Cardiac muscle cell (in vitro differentiated cells and primary cell): Measurements from ENCODE around the gene CD55. TPM values are rescaled to one million over a fixed set of nuclear protein-coding genes. Genes with fewer than 3 reads are reported as not detected.

Source experiments
- DNase-seq, 2 donors: peaks; one replicate each; pipeline versions ENCODE4 v3.0.0 to v3.0.0-alpha.2; 2010 to 2017; ENCODE audit warnings: low read depth in 1 of 2, low spot score in 1 of 2
- H3K27ac ChIP-seq: fragments of 200-600 bp; sonication (generic); 2 replicates; pipeline ENCODE4 v1.5.1; 2016
- H3K27me3 ChIP-seq: fragments of 200-600 bp; sonication (generic); 2 replicates; pipeline ENCODE4 v1.6.0; 2016; ENCODE audit warnings: control low read depth
- H3K36me3 ChIP-seq: fragments of 200-600 bp; sonication (generic); 2 replicates; pipeline ENCODE4 v1.5.1; 2016; ENCODE audit warnings: control low read depth
- H3K4me1 ChIP-seq: fragments of 200-600 bp; sonication (generic); 2 replicates; pipeline ENCODE4 v1.8.1; 2017; ENCODE audit warnings: low read depth, mild to moderate bottlenecking, mixed run types
- H3K4me3 ChIP-seq: fragments of 200-600 bp; sonication (generic); 2 replicates; pipeline ENCODE4 v1.5.1; 2016; ENCODE audit warnings: mild to moderate bottlenecking
- H3K9me3 ChIP-seq: fragments of 200-600 bp; sonication (generic); 2 replicates; pipeline ENCODE4 v1.5.1; 2017; ENCODE audit warnings: low read depth, mild to moderate bottlenecking, control low read depth
- polyA plus RNA-seq: library from polyadenylated mRNA; unstranded; fragments of >200 nt; fragmentation: Nextera tagmentation; extraction: Ambion mirVana; gene quantifications from 2 replicates; pipeline ENCODE4 v1.2.1, GENCODE V29; 2016
- total RNA-seq: library from RNA; depleted of rRNA; stranded (reverse); fragments of >200 nt; gene quantifications from 2 replicates; pipeline ENCODE4 v1.2.3, GENCODE V29; 2016
- TF ChIP-seq, protein P1 (sequence below): IDR thresholded peaks from 2 replicates; pipeline ENCODE4 v1.5.1; 2012; ENCODE audit warnings: low read depth, mild to moderate bottlenecking, low read length

CD55 gene
- total and polyA plus RNA-seq, 2 experiments from 2014 or later: 19.4 to 20.3 TPM

- H3K4me1 ChIP-seq: no peaks in the 10 kb centered on the region
- H3K4me3 ChIP-seq: no peak overlapping the region
- no peaks in the 10 kb centered on the region for H3K9me3 ChIP-seq
- TF ChIP-seq, protein P1, sequence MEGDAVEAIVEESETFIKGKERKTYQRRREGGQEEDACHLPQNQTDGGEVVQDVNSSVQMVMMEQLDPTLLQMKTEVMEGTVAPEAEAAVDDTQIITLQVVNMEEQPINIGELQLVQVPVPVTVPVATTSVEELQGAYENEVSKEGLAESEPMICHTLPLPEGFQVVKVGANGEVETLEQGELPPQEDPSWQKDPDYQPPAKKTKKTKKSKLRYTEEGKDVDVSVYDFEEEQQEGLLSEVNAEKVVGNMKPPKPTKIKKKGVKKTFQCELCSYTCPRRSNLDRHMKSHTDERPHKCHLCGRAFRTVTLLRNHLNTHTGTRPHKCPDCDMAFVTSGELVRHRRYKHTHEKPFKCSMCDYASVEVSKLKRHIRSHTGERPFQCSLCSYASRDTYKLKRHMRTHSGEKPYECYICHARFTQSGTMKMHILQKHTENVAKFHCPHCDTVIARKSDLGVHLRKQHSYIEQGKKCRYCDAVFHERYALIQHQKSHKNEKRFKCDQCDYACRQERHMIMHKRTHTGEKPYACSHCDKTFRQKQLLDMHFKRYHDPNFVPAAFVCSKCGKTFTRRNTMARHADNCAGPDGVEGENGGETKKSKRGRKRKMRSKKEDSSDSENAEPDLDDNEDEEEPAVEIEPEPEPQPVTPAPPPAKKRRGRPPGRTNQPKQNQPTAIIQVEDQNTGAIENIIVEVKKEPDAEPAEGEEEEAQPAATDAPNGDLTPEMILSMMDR: no peak
- DNase-seq: peak in 1 of 2 donors; percentile 77
- H3K27ac ChIP-seq: no peak overlapping the region
- H3K27me3 ChIP-seq: no peaks in the 10 kb centered on the region
- H3K36me3 ChIP-seq: no peaks in the 10 kb centered on the region
Measured at GRCh38 chr1:207393610-207394009, 72.1 kb downstream of the CD55 start.

DNA sequence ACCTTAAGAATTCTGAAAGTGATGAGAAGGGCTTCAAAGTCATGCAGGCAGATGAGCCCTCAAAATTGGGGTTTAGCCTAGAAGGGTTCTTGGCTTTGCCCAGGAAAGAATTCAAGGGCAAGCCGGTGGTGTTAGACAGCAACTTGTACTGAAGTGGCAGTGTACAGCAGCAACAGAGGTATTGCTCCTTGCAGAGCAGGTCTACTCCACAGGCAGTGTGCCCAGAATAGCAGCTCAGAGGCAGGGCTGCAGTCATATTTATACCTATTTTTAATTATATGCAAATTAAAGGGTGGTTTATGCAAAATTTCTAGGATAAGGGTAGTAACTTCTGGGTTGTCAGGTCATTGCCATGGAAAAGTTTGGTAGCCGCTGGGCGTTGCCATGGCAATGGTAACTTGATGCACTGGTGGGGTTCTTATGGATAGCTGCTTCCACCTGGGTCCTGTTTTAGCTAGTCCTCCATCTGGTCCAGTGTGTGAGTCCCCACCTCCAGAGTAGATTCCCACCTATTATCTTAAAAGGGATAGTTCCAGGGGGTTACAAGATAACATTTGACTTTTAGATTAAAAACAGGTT lies 74.8 kb downstream of the CD55 start:
- DNase-seq: no peak
- H3K36me3 ChIP-seq: no peaks in the 10 kb centered on the region
- no peak overlapping the region for H3K27ac ChIP-seq
- H3K27me3 ChIP-seq: no peaks in the 10 kb centered on the region
- no peaks in the 10 kb centered on the region for H3K9me3 ChIP-seq
- no peak overlapping the region for H3K4me3 ChIP-seq
- no peaks in the 10 kb centered on the region for H3K4me1 ChIP-seq
- TF ChIP-seq, protein P1: no peak

DNA sequence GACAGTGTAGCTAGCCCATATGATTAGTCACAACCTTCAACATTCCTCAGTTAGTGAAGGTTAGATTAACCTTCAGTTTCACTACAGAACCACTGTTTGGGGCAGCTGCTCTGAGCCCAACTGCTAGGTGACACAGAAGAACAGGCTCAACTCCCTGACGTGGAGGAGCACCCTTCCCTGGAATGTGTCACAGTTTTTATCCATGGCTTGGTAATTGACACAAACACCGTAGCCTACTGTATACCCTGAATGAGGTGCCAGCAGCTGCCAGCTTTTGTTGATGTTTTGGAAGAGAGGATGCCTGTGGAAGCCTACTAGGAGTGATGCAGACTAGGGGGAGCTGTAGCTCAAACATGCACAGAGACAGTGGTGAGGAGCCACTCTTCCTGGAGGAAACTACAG lies 76.0 kb downstream of the CD55 start:
- H3K4me3 ChIP-seq: no peak overlapping the region
- no peaks in the 10 kb centered on the region for H3K36me3 ChIP-seq
- TF ChIP-seq, protein P1: no peak
- no peaks in the 10 kb centered on the region for H3K27me3 ChIP-seq
- DNase-seq: no peak
- no peaks in the 10 kb centered on the region for H3K4me1 ChIP-seq
- H3K27ac ChIP-seq: no peak overlapping the region
- no peaks in the 10 kb centered on the region for H3K9me3 ChIP-seq

DNA sequence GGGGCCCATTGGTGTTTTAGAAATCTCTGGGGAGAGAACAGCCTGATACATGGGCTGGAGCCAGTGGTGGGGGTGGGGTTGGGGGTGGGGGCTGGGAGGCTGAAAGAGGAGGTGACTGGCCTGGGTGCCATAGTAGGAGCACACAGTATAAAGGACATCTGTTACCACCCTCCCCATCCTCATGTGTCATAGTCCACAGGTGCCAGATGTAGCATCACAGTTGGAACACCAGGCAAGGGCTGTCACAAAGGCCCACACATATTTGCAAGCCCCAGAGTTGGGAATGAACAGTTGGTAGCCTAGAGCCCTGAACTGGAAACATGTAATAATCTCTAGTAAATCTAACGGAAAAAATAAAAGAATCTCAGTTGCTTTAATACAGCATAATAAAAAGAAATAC lies 77.5 kb downstream of the CD55 start:
- no peaks in the 10 kb centered on the region for H3K36me3 ChIP-seq
- H3K27ac ChIP-seq: no peak overlapping the region
- no peaks in the 10 kb centered on the region for H3K9me3 ChIP-seq
- H3K4me3 ChIP-seq: no peak overlapping the region
- TF ChIP-seq, protein P1: no peak
- DNase-seq: no peak
- H3K4me1 ChIP-seq: no peaks in the 10 kb centered on the region
- H3K27me3 ChIP-seq: no peaks in the 10 kb centered on the region

DNA sequence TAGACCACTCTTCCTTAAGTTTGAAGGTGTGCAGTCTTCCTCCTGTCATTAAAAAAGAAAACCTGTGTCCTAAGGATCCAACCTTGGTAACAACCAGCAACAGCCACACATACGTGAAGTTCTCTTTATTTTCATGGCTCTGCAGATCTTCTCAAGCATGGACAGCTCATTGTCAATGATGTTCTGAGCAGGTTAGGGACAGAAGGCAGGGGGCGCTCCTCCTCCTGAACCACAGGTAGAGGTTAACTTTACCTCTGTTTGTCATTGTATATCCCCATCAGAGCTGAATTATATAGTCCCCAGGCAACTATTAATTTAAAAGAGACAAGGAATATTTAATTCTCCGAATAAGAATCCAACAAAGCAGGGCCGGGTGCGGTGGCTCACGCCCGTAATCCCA lies 80.1 kb downstream of the CD55 start:
- no peaks in the 10 kb centered on the region for H3K36me3 ChIP-seq
- no peak overlapping the region for H3K4me3 ChIP-seq
- TF ChIP-seq, protein P1: no peak
- H3K27me3 ChIP-seq: peaks cover 3% of the 10 kb centered on the region
- DNase-seq: no peak
- H3K4me1 ChIP-seq: no peaks in the 10 kb centered on the region
- no peaks in the 10 kb centered on the region for H3K9me3 ChIP-seq
- H3K27ac ChIP-seq: no peak overlapping the region
